SH-SY5Y (cell line): ENCODE measurements around the gene TYSND1.

Experiments
- GATA2 ChIP-seq: IDR thresholded peaks from 2 replicates; pipeline ENCODE4 v1.6.1; 2011; ENCODE audit warnings: mild to moderate bottlenecking, low read depth, low read length
- GATA3 ChIP-seq: IDR thresholded peaks from 2 replicates; pipeline ENCODE4 v1.6.1; 2011; ENCODE audit warnings: low read depth, mild to moderate bottlenecking, low read length, moderate library complexity

DNA sequence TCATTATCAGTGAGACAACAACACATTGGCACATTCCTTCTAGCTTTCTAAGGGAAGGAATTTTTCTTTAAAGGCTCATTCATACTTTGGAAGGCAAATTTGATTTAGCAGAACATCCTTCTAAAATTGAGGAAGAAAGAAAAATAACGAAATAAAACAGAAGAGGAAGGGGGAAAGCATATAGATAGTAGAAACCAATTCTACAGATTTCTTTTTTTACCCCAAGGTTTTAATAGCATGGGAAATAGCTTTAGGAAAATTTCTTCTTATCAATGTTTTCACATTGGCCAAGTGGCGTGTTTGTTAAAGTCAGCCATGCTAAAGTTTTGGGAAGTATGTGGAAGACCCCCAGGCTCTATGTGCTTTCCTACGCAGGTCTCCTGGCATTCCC, 58.2 kb downstream of the TYSND1 start:
- TF ChIP-seq GATA2 = no peak
- no peak for TF ChIP-seq GATA3
